ENCODE results near the gene TRIM56.
"Not testable (repeated sequence)": the region's sequence is repeated elsewhere in the genome, so short reads cannot be mapped to it uniquely, and the experiment has no call there.

Gene TRIM56

DNA sequence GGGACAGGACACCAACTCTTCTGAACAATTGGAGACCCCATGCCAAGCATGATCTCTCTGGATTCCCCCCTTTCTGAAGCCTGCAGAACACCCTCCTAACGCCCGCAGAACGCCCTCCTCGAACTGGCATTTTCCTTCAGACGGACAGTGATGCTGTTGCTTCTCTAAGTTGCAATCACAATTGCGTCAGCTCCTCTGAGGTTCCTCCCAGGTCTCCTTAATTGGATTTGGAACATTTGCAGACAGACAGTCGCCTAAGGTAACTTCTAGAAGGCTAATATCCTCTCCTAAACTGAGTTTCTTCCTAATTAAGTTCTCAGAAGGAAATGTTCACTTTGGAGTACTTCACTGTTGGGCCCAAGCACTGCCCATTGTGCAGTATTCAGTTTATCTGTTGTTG lies 21.1 kb downstream of the TRIM56 start:
- H3K4me3 ChIP-seq (ENCODE audit: low read depth, low read length), result no peak overlapping the region
- TF ChIP-seq, protein P1, sequence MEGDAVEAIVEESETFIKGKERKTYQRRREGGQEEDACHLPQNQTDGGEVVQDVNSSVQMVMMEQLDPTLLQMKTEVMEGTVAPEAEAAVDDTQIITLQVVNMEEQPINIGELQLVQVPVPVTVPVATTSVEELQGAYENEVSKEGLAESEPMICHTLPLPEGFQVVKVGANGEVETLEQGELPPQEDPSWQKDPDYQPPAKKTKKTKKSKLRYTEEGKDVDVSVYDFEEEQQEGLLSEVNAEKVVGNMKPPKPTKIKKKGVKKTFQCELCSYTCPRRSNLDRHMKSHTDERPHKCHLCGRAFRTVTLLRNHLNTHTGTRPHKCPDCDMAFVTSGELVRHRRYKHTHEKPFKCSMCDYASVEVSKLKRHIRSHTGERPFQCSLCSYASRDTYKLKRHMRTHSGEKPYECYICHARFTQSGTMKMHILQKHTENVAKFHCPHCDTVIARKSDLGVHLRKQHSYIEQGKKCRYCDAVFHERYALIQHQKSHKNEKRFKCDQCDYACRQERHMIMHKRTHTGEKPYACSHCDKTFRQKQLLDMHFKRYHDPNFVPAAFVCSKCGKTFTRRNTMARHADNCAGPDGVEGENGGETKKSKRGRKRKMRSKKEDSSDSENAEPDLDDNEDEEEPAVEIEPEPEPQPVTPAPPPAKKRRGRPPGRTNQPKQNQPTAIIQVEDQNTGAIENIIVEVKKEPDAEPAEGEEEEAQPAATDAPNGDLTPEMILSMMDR (IDR thresholded peaks at IDR 0.05; ENCODE audit: insufficient read depth, low read depth, low read length, missing control alignments), result no peak
- no peak for DNase-seq (ENCODE audit: low read depth)

DNA sequence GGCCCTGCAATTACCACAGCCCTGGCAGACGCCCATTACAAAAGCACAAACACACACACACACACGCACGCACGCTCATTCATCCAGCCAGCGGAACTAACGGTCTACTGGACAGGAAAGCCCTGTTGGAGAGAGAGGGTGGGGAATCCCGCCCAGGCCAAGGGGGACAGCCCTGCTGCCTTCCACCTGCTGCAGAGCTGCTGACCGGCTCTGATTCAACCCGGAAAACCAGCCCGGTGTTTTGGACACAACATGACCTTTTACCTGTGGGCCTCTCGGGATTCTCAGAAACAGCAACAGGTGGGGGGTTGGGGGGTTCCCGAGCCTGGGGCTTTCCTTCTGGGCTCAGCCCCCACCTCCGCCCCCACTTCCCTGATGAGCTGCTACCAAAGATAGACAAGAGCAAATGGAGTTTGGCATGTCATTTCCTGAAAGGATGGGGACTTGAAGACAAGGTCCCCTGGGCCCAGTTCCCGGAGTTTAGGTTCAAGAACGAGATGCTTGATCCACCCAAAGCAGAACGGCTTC lies 23.1 kb downstream of the TRIM56 start:
- TF ChIP-seq, protein P1 (IDR thresholded peaks at IDR 0.05; ENCODE audit: insufficient read depth, low read depth, low read length, missing control alignments), result no peak
- no peak overlapping the region for H3K4me3 ChIP-seq (ENCODE audit: low read depth, low read length)
- DNase-seq (ENCODE audit: low read depth), result peak; percentile 81

DNA sequence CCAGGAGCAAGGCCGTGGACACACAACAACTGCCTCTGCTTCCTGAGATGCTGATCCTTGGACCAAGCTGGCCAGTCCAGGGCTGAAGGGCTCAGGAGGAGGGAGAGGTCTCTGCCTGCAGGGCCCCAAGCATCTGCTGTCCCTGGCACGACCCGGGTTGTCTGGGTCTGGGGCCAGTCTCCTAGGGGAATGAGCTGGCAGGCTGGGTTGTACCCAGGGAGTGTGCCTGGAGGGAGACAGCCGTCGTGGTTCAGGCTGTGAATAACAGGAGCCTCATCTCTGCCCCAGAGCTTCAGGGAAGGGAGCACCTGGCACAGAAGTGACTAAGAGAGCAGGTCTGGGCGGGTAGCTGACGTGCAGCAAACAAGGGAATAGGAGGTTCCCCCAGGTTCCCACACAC lies 23.7 kb downstream of the TRIM56 start:
- TF ChIP-seq, protein P1 (IDR thresholded peaks at IDR 0.05; ENCODE audit: insufficient read depth, low read depth, low read length, missing control alignments), result no peak
- DNase-seq (ENCODE audit: low read depth), result no peak

DNA sequence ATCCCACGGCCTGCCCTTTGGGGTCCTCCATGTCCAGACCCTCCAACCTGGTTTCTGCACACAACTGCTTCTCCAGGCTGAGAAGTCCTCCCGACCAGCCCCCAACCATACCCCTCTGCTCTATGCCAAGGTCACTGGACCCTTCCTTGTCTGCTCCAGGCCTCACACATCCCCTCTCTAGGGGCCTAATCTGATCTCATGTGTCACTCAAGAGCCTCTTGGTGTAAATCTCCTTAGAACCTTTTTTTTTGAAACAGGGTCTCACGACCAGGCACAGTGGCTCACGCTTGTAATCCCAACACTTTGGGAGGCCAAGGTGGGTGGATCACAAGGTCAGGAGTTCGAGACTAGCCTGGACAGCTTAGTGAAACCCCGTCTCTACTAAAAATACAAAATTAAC lies 24.1 kb downstream of the TRIM56 start:
- TF ChIP-seq, protein P1 (IDR thresholded peaks at IDR 0.05; ENCODE audit: insufficient read depth, low read depth, low read length, missing control alignments), result no peak
- no peak for DNase-seq (ENCODE audit: low read depth)
- no peak overlapping the region for H3K4me3 ChIP-seq (ENCODE audit: low read depth, low read length)

More for the DNA sequence above, 23.7 kb downstream of the TRIM56 start:
- H3K4me3 ChIP-seq (ENCODE audit: low read depth, low read length), result no peak overlapping the region

DNA sequence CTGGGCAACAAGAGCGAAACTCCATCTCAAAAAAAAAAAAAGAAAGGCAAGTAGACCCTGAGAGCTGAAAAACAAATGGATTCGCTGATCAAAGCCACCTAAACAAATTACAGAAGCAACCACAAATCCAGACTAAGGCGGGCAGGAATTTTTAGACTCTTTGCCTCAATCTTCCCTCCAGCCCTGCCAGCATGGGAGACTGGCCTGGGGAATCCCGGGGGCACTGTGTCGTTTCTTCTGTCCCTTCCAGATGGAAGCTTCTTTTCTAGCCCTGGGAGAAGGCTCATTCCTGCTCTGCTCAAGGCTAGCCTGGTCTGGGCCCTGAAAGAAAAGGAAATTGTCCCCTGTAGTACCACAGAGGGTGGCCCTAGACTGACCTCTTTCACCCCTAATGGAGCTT lies 26.0 kb downstream of the TRIM56 start:
- no peak for DNase-seq (ENCODE audit: low read depth)
- TF ChIP-seq, protein P1 (IDR thresholded peaks at IDR 0.05; ENCODE audit: insufficient read depth, low read depth, low read length, missing control alignments), result no peak
- H3K4me3 ChIP-seq (ENCODE audit: low read depth, low read length), result no peak overlapping the region

DNA sequence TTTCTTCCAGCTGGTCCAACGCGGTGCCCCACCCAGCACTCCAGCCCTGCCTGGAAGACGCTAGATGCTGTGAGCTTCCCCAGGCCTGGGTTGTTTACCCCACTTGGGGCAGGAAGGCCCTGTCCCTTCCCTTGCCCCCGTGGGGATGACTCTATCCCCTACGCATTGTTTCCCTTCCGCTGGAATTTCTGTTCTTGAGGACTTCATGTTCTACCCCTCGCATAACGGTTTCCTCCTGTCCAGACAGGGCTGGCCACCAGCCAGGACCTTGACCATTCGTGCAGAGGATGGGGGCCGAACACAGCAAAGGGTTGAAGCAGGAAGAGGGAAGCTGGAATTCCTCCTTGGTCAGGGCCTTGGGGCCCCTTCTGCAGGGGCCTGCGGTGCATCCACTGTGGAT lies 27.0 kb downstream of the TRIM56 start:
- no peak for DNase-seq (ENCODE audit: low read depth)
- TF ChIP-seq, protein P1 (IDR thresholded peaks at IDR 0.05; ENCODE audit: insufficient read depth, low read depth, low read length, missing control alignments), result no peak
- H3K4me3 ChIP-seq (ENCODE audit: low read depth, low read length), result no peak overlapping the region

DNA sequence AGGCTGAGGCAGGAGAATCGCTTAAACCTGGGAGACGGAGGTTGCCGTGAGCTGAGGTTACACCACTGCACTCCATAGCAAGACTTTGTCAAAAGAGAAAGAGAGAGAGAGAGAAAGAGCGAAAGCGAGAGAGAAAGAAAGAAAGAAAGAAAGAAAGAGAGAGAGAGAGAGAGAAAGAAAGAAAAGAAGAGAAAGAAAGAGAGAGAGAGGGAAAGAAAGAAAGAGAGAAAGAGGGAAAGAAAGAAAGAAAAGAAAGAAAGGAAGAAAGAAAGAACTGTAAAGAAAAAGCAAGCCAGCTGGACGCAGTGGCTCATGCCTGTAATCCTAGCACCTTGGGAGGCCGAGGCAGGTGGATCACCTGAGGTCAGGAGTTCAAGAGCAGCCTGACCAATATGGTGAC lies 27.9 kb downstream of the TRIM56 start:
- not testable (repeated sequence) for H3K4me3 ChIP-seq (ENCODE audit: low read depth, low read length); DNase-seq (ENCODE audit: low read depth)

Measured in GM12865 (cell line).